Smooth muscle cell (in vitro differentiated cells): ENCODE measurements around the gene GATA5. TPM values are rescaled to one million over a fixed set of nuclear protein-coding genes. Genes with fewer than 3 reads are reported as not detected.

Source experiments
- DNase-seq: peaks from one replicate; lab custom pipeline; 2025; ENCODE audit not compliant: unreplicated experiment; lab: John Stamatoyannopoulos, UW
- H2AFZ ChIP-seq: fragments of 200-600 bp; sonication (generic); 2 replicates; pipeline ENCODE4 v1.6.0; 2016; ENCODE audit warnings: antibody characterized with exemption, low read depth, mild to moderate bottlenecking
- H3F3A ChIP-seq: fragments of 200-600 bp; sonication (generic); 2 replicates; pipeline ENCODE4 v1.6.0; 2017; ENCODE audit warnings: antibody characterized with exemption, low read depth
- H3K27ac ChIP-seq: fragments of 200-600 bp; sonication (generic); 2 replicates; pipeline ENCODE4 v1.5.1; 2016; ENCODE audit warnings: low read depth, mild to moderate bottlenecking
- H3K27me3 ChIP-seq: fragments of 200-600 bp; sonication (generic); 2 replicates; pipeline ENCODE4 v1.6.1; 2016; ENCODE audit warnings: low read depth, mild to moderate bottlenecking
- H3K36me3 ChIP-seq: fragments of 200-600 bp; sonication (generic); 2 replicates; pipeline ENCODE4 v1.5.1; 2016; ENCODE audit warnings: low read depth
- H3K4me1 ChIP-seq: fragments of 200-600 bp; sonication (generic); 2 replicates; pipeline ENCODE4 v1.5.1; 2016; ENCODE audit warnings: low read depth
- H3K4me2 ChIP-seq: fragments of 200-600 bp; sonication (generic); 2 replicates; pipeline ENCODE4 v1.6.0; 2016; ENCODE audit warnings: mild to moderate bottlenecking
- H3K4me3 ChIP-seq: fragments of 200-600 bp; sonication (generic); 2 replicates; pipeline ENCODE4 v1.5.1; 2016; ENCODE audit warnings: mild to moderate bottlenecking
- H3K79me2 ChIP-seq: fragments of 200-600 bp; sonication (generic); 2 replicates; pipeline ENCODE4 v1.6.0; 2016; ENCODE audit warnings: low read depth, mild to moderate bottlenecking
- H3K9ac ChIP-seq: fragments of 200-600 bp; sonication (generic); 2 replicates; pipeline ENCODE4 v1.6.0; 2016; ENCODE audit warnings: low read depth
- H3K9me3 ChIP-seq: fragments of 200-600 bp; sonication (generic); replicated peaks from 2 replicates; pipeline ENCODE4 v1.5.1; 2016; ENCODE audit warnings: low read depth
- H4K20me1 ChIP-seq: fragments of 200-600 bp; sonication (generic); 2 replicates; pipeline ENCODE4 v1.6.0; 2016; ENCODE audit warnings: low read depth
- WGBS: methylation state at CpG from one replicate; pipeline ENCODE4 v1.1.7; 2016; ENCODE audit warnings: low lambda C conversion rate; 5-methylcytosine and 5-hydroxymethylcytosine counted together
- polyA plus RNA-seq: library from polyadenylated mRNA; unstranded; fragments of >200 nt; fragmentation: Nextera tagmentation; extraction: Ambion mirVana; gene quantifications from 2 replicates; pipeline ENCODE4 v1.2.1, GENCODE V29; 2016
- total RNA-seq: library from RNA; depleted of rRNA; stranded (reverse); fragments of >200 nt; gene quantifications from 2 replicates; pipeline ENCODE4 v1.2.3, GENCODE V29; 2014
- TF ChIP-seq, protein P1 (sequence below): fragments of 200-600 bp; sonication (generic); IDR thresholded peaks from 2 replicates; pipeline ENCODE4 v1.5.1; 2017; ENCODE audit warnings: borderline replicate concordance, mild to moderate bottlenecking, antibody characterized with exemption; ENCODE audit not compliant: insufficient read depth, poor library complexity, severe bottlenecking

GATA5 gene
- total and polyA plus RNA-seq, 2 experiments from 2014 or later: 1.9 to 9.2 TPM

DNA sequence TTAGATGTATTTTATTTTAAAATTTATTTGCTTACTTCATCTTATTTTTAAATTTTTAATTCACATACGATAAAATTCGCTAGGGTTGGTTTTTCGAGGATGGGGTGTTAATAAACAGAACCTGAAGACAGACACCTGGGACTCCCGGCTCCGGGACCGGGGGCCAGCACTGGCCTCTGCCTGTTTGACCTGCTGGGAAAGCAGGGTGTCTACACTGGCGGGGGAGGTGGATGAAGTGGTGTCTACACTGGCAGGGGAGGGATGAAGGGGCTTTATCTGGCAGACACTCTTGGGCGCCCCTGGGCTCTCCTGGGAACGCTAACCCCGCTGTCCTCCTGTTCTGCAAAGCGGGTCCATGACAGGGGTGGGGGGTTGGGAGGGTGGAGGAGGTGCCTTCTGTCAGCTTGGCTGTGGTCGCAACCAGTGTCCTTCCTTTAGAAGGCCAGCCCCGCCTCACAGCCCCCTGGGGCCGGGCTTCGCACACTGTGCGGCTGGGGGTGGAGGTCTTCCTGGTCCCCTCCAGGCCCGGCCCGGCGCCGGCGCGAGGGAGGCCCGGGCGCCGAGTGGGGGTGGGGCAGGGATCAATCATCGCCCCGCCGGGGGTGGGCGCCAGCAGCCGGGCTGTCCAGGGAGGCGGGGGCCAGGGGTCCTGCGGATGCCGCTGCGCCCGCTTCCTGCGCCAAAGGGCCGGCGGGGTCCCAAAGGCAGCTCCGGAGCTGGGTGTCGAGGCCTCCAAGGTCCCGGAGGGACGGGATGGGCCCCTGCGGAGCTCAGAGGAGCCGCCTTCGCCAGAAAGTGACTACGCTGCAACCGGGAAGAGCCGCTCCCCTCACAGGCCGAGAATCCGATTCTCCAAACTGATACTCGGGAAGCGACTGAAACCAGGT is 1.8 kb downstream of the GATA5 start:
- Histone ChIP-seq H3K4me1 (peaks cover 16% of the 10 kb centered on the region), H3K27me3 (peaks cover 12% of the 10 kb centered on the region), H3K79me2 (peaks cover 15% of the 10 kb centered on the region), H3K27ac (no peak overlapping the region), H3K9me3 (no peaks in the 10 kb centered on the region), H2AFZ (peak overlapping the region; percentile 67), H3K36me3 (no peaks in the 10 kb centered on the region), H3K9ac (no peak overlapping the region), H3K4me3 (peak overlapping the region; percentile 71), H3K4me2 (peak overlapping the region; percentile 92), H4K20me1 (peaks cover 4% of the 10 kb centered on the region), H3F3A (no peaks in the 10 kb centered on the region)
- DNase-seq: no peak
- WGBS: 17% methylated on average over 36 of the region's 52 CpGs
- TF ChIP-seq, protein P1, sequence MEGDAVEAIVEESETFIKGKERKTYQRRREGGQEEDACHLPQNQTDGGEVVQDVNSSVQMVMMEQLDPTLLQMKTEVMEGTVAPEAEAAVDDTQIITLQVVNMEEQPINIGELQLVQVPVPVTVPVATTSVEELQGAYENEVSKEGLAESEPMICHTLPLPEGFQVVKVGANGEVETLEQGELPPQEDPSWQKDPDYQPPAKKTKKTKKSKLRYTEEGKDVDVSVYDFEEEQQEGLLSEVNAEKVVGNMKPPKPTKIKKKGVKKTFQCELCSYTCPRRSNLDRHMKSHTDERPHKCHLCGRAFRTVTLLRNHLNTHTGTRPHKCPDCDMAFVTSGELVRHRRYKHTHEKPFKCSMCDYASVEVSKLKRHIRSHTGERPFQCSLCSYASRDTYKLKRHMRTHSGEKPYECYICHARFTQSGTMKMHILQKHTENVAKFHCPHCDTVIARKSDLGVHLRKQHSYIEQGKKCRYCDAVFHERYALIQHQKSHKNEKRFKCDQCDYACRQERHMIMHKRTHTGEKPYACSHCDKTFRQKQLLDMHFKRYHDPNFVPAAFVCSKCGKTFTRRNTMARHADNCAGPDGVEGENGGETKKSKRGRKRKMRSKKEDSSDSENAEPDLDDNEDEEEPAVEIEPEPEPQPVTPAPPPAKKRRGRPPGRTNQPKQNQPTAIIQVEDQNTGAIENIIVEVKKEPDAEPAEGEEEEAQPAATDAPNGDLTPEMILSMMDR: no peak

DNA sequence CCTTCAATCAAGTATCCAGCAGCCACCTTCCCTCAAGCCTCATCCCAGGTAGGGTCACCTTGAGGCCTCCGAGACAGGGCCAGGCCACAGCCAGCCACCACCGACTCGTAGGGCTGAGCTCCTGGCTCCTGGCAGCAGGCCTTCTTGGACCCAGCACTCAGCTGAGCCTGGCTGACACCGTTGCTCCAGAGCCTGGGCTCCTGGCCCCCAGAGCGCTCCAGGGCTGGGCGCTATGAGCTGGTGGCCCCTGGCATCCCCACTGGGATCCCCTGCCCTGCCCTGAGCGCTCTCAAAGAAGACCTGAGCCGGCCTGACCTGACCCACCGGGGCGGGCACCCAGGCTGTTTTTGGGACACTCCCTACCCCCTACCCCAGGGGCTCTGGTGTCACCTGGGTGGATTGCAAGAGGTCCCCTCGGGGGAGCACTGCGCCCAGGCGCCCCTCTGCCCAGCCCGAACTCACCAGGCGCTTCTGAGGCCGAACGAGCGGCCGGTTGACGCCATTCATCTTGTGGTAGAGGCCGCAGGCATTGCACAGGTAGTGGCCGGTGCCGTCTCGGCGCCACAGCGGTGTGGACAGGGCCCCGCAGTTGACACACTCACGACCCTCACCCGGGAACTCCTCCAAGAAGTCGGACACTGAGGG is 2.7 kb downstream of the GATA5 start:
- H3K79me2 ChIP-seq: peaks cover 15% of the 10 kb centered on the region
- peaks cover 16% of the 10 kb centered on the region for H3K4me1 ChIP-seq
- H3K4me2 ChIP-seq: no peak overlapping the region
- WGBS: 86% methylated on average over 29 of the region's 30 CpGs
- H3K4me3 ChIP-seq: peak overlapping the region; percentile 71
- DNase-seq: no peak
- no peak overlapping the region for H3K27ac ChIP-seq
- peaks cover 12% of the 10 kb centered on the region for H3K27me3 ChIP-seq
- no peaks in the 10 kb centered on the region for H3F3A ChIP-seq
- H2AFZ ChIP-seq: no peak overlapping the region
- no peak overlapping the region for H3K9ac ChIP-seq
- no peaks in the 10 kb centered on the region for H3K36me3 ChIP-seq
- H3K9me3 ChIP-seq: no peaks in the 10 kb centered on the region
- TF ChIP-seq, protein P1: no peak
- H4K20me1 ChIP-seq: peaks cover 9% of the 10 kb centered on the region

DNA sequence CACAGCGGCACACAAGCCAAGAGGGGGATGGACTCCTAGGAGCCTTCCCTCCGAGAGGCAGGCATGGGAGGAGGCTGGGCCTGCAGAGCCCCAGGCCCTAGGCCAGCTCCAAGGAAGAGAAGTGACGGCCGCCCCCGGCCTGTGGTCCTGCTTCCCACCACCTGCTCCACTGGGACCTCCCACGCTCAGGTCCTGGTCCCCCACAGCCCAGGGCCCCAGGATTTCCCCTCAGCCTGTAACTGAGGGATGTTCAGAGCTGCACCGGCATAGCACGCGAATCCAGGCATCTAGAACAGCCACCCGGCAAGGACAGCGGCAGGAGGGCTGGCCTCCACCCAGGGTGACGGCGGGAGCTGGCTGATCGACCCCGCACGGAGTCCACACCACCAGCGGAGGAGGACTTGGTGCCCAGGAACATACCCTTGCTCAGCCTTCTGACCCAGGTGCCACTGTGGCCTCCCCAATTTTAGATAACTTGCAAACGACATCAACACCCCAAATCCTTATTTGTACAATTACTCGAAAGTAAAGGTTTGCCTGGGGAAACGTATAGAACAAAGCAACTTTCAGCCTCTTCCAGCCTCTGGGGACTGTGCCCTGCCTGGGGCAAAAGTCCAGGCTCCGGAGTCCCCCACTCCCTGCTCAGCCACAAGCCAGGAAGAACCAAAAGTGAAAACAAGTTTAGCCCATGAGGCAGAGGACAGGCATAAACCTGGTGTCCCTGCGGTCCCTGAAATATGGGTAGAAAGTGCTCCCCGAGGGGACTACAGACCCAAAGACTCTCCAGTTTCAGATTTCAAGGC is 3.5 kb downstream of the GATA5 start:
- Histone ChIP-seq H3K9me3 (no peaks in the 10 kb centered on the region), H3K27ac (no peak overlapping the region), H3K36me3 (no peaks in the 10 kb centered on the region), H3K4me1 (peaks cover 16% of the 10 kb centered on the region), H4K20me1 (peaks cover 15% of the 10 kb centered on the region), H3K9ac (no peak overlapping the region), H3K4me3 (peak overlapping the region; percentile 71), H3K27me3 (peaks cover 12% of the 10 kb centered on the region), H2AFZ (no peak overlapping the region), H3F3A (no peaks in the 10 kb centered on the region), H3K79me2 (peaks cover 15% of the 10 kb centered on the region), H3K4me2 (no peak overlapping the region)
- DNase-seq: no peak
- WGBS: 92% methylated on average over 23 of the region's 23 CpGs
- TF ChIP-seq, protein P1: no peak
